HG02943 (cell line): Measurements from ENCODE around the gene KDSR.

ENCODE experiments used
- ATAC-seq: cut with Tn5 transposase; IDR thresholded peaks from one replicate; pipeline ENCODE4 v1.9.1; 2021; ENCODE audit warnings: mild to moderate bottlenecking, low read depth, moderate library complexity; ENCODE audit not compliant: unreplicated experiment

The KDSR gene

GRCh38 chr18:63311118-63312018 lies 55.6 kb downstream of the KDSR start:
- peak; percentile 69 for ATAC-seq

GRCh38 chr18:63309422-63309821 lies 57.6 kb downstream of the KDSR start:
- no peak for ATAC-seq

- no peak for ATAC-seq
These were observed 59.3 kb downstream of the KDSR start for GRCh38 chr18:63307551-63308200.

- no peak for ATAC-seq
These were observed 60.0 kb downstream of the KDSR start for GRCh38 chr18:63306819-63307550.

GRCh38 chr18:63306249-63306648 lies 60.8 kb downstream of the KDSR start:
- ATAC-seq: no peak

GRCh38 chr18:63303547-63303946 lies 63.5 kb downstream of the KDSR start:
- no peak for ATAC-seq

- ATAC-seq: no peak
These were observed 64.2 kb downstream of the KDSR start for GRCh38 chr18:63302636-63303405.

GRCh38 chr18:63302220-63302619 lies 64.8 kb downstream of the KDSR start:
- no peak for ATAC-seq

GRCh38 chr18:63301434-63301833 lies 65.6 kb downstream of the KDSR start:
- ATAC-seq: no peak

GRCh38 chr18:63299837-63300745 lies 66.9 kb downstream of the KDSR start:
- peak; percentile 57 for ATAC-seq

- no peak for ATAC-seq
These were observed 68.3 kb downstream of the KDSR start for GRCh38 chr18:63298400-63299365.

- no peak for ATAC-seq
These were observed 69.2 kb downstream of the KDSR start for GRCh38 chr18:63297687-63298399.

- no peak for ATAC-seq
These were observed 73.1 kb downstream of the KDSR start for GRCh38 chr18:63293935-63294334.

- ATAC-seq: peak; percentile 67
These were observed 73.9 kb downstream of the KDSR start for GRCh38 chr18:63292831-63293683.

- ATAC-seq: no peak
These were observed 75.7 kb downstream of the KDSR start for GRCh38 chr18:63291278-63291677.

- ATAC-seq: no peak
These were observed 76.2 kb downstream of the KDSR start for GRCh38 chr18:63290821-63291200.
